Neural cell (in vitro differentiated cells): ENCODE measurements around the gene SCRG1. TPM values are rescaled to one million over a fixed set of nuclear protein-coding genes. Genes with fewer than 3 reads are reported as not detected.
A peak's percentile ranks its signal among the peaks of the same experiment; 100 is the strongest.

Experiments used
- H2AFZ ChIP-seq: fragments of 200-600, 300-800 bp; sonication (generic), shearing (Covaris generic); 2 replicates; pipeline ENCODE4 v1.6.0; 2014; ENCODE audit warnings: low read depth, mild to moderate bottlenecking, antibody characterized with exemption, low read length, moderate library complexity
- H3F3A ChIP-seq: fragments of 200-600 bp; shearing (Covaris generic); 2 replicates; pipeline ENCODE4 v1.6.1; 2016; ENCODE audit warnings: mild to moderate bottlenecking, moderate library complexity, mixed read lengths, antibody characterized with exemption, low read length; ENCODE audit not compliant: insufficient read depth, poor library complexity, severe bottlenecking
- H3K27ac ChIP-seq: fragments of 200-600, 300-800 bp; sonication (generic), shearing (Covaris generic); 2 replicates; pipeline ENCODE4 v1.5.1; 2014; ENCODE audit warnings: mild to moderate bottlenecking, low read length, moderate library complexity
- H3K27me3 ChIP-seq: fragments of 300-800, 200-600 bp; sonication (generic), shearing (Covaris generic); 2 replicates; pipeline ENCODE4 v1.6.0; 2014; ENCODE audit warnings: mild to moderate bottlenecking, low read depth, low read length, moderate library complexity; ENCODE audit not compliant: insufficient read depth
- H3K36me3 ChIP-seq: fragments of 300-800, 200-600 bp; sonication (generic), shearing (Covaris generic); 2 replicates; pipeline ENCODE4 v1.5.1; 2014; ENCODE audit warnings: mild to moderate bottlenecking, antibody characterized with exemption, low read length, moderate library complexity; ENCODE audit not compliant: insufficient read depth
- H3K4me2 ChIP-seq: fragments of 300-800, 200-600 bp; sonication (generic), shearing (Covaris generic); 2 replicates; pipeline ENCODE4 v1.6.0; 2014; ENCODE audit warnings: mild to moderate bottlenecking, low read length
- H3K4me3 ChIP-seq: fragments of 300-800, 200-600 bp; sonication (generic), shearing (Covaris generic); 2 replicates; pipeline ENCODE4 v1.5.1; 2014; ENCODE audit warnings: mild to moderate bottlenecking, low read length, moderate library complexity
- H3K79me2 ChIP-seq: fragments of 200-600 bp; shearing (Covaris generic); replicated peaks from 2 replicates; pipeline ENCODE4 v1.6.0; 2014; ENCODE audit warnings: mild to moderate bottlenecking, low read length, moderate library complexity; ENCODE audit not compliant: insufficient read depth
- H3K9ac ChIP-seq: fragments of 300-800, 200-600 bp; sonication (generic), shearing (Covaris generic); 2 replicates; pipeline ENCODE4 v1.6.1; 2016; ENCODE audit warnings: mild to moderate bottlenecking, low read length, mixed read lengths
- H3K9me2 ChIP-seq: fragments of 200-600 bp; shearing (Covaris generic); 2 replicates; pipeline ENCODE4 v1.6.1; 2016; ENCODE audit warnings: mild to moderate bottlenecking, low read length, mixed read lengths; ENCODE audit not compliant: insufficient read depth
- H3K9me3 ChIP-seq: fragments of 200-600, 300-800 bp; sonication (generic), shearing (Covaris generic); 2 replicates; pipeline ENCODE4 v1.6.1; 2016; ENCODE audit warnings: mild to moderate bottlenecking, mixed run types, low read length, moderate library complexity, mixed read lengths
- H4K20me1 ChIP-seq: fragments of 200-600 bp; shearing (Covaris generic); 2 replicates; pipeline ENCODE4 v1.6.1; 2016; ENCODE audit warnings: mild to moderate bottlenecking, mixed run types; ENCODE audit not compliant: insufficient read depth
- EP300 ChIP-seq: fragments of 450-650 bp; conservative IDR thresholded peaks from 2 replicates; pipeline ENCODE4 v1.6.1; 2014; ENCODE audit warnings: antibody characterized with exemption, mild to moderate bottlenecking, moderate library complexity; ENCODE audit not compliant: poor library complexity, severe bottlenecking
- EZH2 ChIP-seq: fragments of 200-600, 300-800 bp; shearing (Covaris generic), sonication (generic); IDR thresholded peaks from 2 replicates; pipeline ENCODE4 v1.6.1; 2014; ENCODE audit warnings: antibody characterized with exemption, low read length, borderline replicate concordance, mild to moderate bottlenecking; ENCODE audit not compliant: insufficient read depth, poor library complexity, severe bottlenecking
- MXI1 ChIP-seq: fragments of 450-650 bp; conservative IDR thresholded peaks from 2 replicates; pipeline ENCODE4 v1.6.1; 2014; ENCODE audit warnings: antibody characterized with exemption, mild to moderate bottlenecking; ENCODE audit not compliant: poor library complexity, severe bottlenecking
- POLR2AphosphoS5 ChIP-seq: IDR thresholded peaks from 2 replicates; pipeline ENCODE4 v1.6.1; 2012
- RAD21 ChIP-seq: fragments of 450-650 bp; conservative IDR thresholded peaks from 2 replicates; pipeline ENCODE4 v1.6.1; 2014; ENCODE audit warnings: antibody characterized with exemption, mild to moderate bottlenecking, moderate library complexity
- REST ChIP-seq: IDR thresholded peaks from 2 replicates; pipeline ENCODE4 v1.6.1; 2012; ENCODE audit warnings: borderline replicate concordance
- SMC3 ChIP-seq: fragments of 450-650 bp; conservative IDR thresholded peaks from 2 replicates; pipeline ENCODE4 v1.6.1; 2014; ENCODE audit warnings: antibody characterized with exemption, mild to moderate bottlenecking, moderate library complexity; ENCODE audit not compliant: poor library complexity
- TAF1 ChIP-seq: IDR thresholded peaks from 2 replicates; pipeline ENCODE4 v1.6.1; 2012; ENCODE audit warnings: low read depth
- polyA plus RNA-seq: library from polyadenylated mRNA; depleted of rRNA; stranded (reverse); fragments of >200 nt; gene quantifications from 2 replicates; pipeline ENCODE4 v1.2.3, GENCODE V29; 2014
- TF ChIP-seq, protein P1 (sequence below): fragments of 450-650 bp; IDR thresholded peaks from 2 replicates; pipeline ENCODE4 v1.5.1; 2014; ENCODE audit warnings: antibody characterized with exemption, mild to moderate bottlenecking, moderate library complexity; ENCODE audit not compliant: poor library complexity, severe bottlenecking

Gene SCRG1
- polyA plus RNA-seq, 1 donor from 2014 or later = 0.42 TPM

- H3K9me2 ChIP-seq = no peaks in the 10 kb centered on the region
- no peaks in the 10 kb centered on the region for H3K79me2 ChIP-seq
- H3K9ac ChIP-seq = no peak overlapping the region
- no peaks in the 10 kb centered on the region for H3K9me3 ChIP-seq
- H4K20me1 ChIP-seq = no peaks in the 10 kb centered on the region
- no peaks in the 10 kb centered on the region for H3K36me3 ChIP-seq
- no peak for TF ChIP-seq TAF1
- no peak for TF ChIP-seq REST
- TF ChIP-seq EP300 = no peak
- TF ChIP-seq RAD21 = peak; percentile 68
- TF ChIP-seq MXI1 = no peak
- no peak for TF ChIP-seq POLR2AphosphoS5
- no peak for TF ChIP-seq EZH2
- peak; percentile 80 for TF ChIP-seq SMC3
- TF ChIP-seq, protein P1, sequence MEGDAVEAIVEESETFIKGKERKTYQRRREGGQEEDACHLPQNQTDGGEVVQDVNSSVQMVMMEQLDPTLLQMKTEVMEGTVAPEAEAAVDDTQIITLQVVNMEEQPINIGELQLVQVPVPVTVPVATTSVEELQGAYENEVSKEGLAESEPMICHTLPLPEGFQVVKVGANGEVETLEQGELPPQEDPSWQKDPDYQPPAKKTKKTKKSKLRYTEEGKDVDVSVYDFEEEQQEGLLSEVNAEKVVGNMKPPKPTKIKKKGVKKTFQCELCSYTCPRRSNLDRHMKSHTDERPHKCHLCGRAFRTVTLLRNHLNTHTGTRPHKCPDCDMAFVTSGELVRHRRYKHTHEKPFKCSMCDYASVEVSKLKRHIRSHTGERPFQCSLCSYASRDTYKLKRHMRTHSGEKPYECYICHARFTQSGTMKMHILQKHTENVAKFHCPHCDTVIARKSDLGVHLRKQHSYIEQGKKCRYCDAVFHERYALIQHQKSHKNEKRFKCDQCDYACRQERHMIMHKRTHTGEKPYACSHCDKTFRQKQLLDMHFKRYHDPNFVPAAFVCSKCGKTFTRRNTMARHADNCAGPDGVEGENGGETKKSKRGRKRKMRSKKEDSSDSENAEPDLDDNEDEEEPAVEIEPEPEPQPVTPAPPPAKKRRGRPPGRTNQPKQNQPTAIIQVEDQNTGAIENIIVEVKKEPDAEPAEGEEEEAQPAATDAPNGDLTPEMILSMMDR = peak; percentile 75
- H3K4me3 ChIP-seq = no peak overlapping the region
- no peak overlapping the region for H2AFZ ChIP-seq
- no peak overlapping the region for H3K4me2 ChIP-seq
- no peak overlapping the region for H3K27ac ChIP-seq
- H3K27me3 ChIP-seq = no peaks in the 10 kb centered on the region
- no peaks in the 10 kb centered on the region for H3F3A ChIP-seq
Observed at GRCh38 chr4:173420324-173420752, 21.4 kb upstream of the SCRG1 start.

DNA sequence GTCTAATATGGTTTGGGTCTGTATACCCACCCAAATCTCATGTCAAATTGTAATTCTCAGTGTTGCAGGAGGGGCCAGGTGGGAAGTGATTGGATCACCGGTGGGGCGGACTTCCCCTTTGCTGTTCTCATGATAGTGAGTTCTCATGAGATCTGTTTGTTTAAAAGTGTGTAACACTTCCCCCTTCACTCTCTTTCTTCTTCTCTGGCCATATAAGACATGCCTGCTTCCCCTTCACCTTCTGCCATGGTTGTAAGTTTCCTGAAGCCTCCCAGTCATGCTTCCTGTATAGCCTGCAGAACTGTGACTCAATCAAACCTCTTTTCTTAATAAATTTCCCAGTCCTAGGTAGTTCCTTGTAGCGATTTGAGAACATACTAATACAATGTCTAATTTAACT lies 19.7 kb upstream of the SCRG1 start:
- no peaks in the 10 kb centered on the region for H4K20me1 ChIP-seq
- TF ChIP-seq EZH2 = no peak
- TF ChIP-seq EP300 = no peak
- TF ChIP-seq REST = no peak
- no peak for TF ChIP-seq SMC3

More for the DNA sequence above, 19.7 kb upstream of the SCRG1 start:
- no peaks in the 10 kb centered on the region for H3K79me2 ChIP-seq
- no peak overlapping the region for H3K9ac ChIP-seq
- H3K36me3 ChIP-seq = no peaks in the 10 kb centered on the region
- no peaks in the 10 kb centered on the region for H3K9me3 ChIP-seq
- H2AFZ ChIP-seq = no peak overlapping the region
- no peaks in the 10 kb centered on the region for H3F3A ChIP-seq
- H3K4me2 ChIP-seq = no peak overlapping the region
- H3K27ac ChIP-seq = no peak overlapping the region
- H3K9me2 ChIP-seq = no peaks in the 10 kb centered on the region
- H3K4me3 ChIP-seq = no peak overlapping the region
- H3K27me3 ChIP-seq = no peaks in the 10 kb centered on the region
